K562 (cell line): ENCODE data around the gene TTC33. TPM values are rescaled to one million over a fixed set of nuclear protein-coding genes. Genes with fewer than 3 reads are reported as not detected.

Source experiments
- DACH1 ChIP-seq: fragments of 450-650 bp; IDR thresholded peaks from 2 replicates; pipeline ENCODE4 v1.6.1; 2018; ENCODE audit not compliant: partially characterized antibody
- FOSL1 ChIP-seq: fragments of 200-800 bp; sonication (Bioruptor generic); conservative IDR thresholded peaks from 2 replicates; pipeline ENCODE4 v1.6.1; 2016; ENCODE audit warnings: missing genetic modification characterization, missing compliant biosample characterization
- FOXK2 ChIP-seq, 2 experiments: fragments of 450-650 bp; IDR thresholded peaks in 1 of 2; conservative IDR thresholded peaks in 1 of 2; 2 replicates each; pipeline ENCODE4 v1.6.1; 2016; ENCODE audit warnings: low read depth in 2 of 2, mild to moderate bottlenecking in 1 of 2
- KDM1A ChIP-seq, 2 experiments: fragments of 450-650 bp; IDR thresholded peaks; 2 replicates each; pipeline ENCODE4 v1.6.1; 2016; ENCODE audit warnings: mild to moderate bottlenecking in 2 of 2
- PHF21A ChIP-seq: fragments of 450-650 bp; IDR thresholded peaks from 2 replicates; pipeline ENCODE4 v1.6.1; 2017; ENCODE audit warnings: low read depth, borderline replicate concordance
- PURB ChIP-seq: sonication (generic); formaldehyde crosslinking; IDR thresholded peaks from 2 replicates; pipeline ENCODE4 v1.9.0; 2021; ENCODE audit warnings: low read depth, mild to moderate bottlenecking, missing genetic modification reagents
- RFX5 ChIP-seq: IDR thresholded peaks from 2 replicates; pipeline ENCODE4 v1.6.1; 2011; ENCODE audit warnings: low read depth, mild to moderate bottlenecking, improper control_type of control experiment, low read length
- RFX7 ChIP-seq: fragments of 250-450 bp; sonication (Bioruptor Pico); IDR thresholded peaks from 2 replicates; pipeline ENCODE4 v1.5.1; 2021; ENCODE audit warnings: mild to moderate bottlenecking
- TAL1 ChIP-seq: fragments of 450-650 bp; IDR thresholded peaks from 2 replicates; pipeline ENCODE4 v1.6.1; 2016; ENCODE audit warnings: mild to moderate bottlenecking
- TCF7L2 ChIP-seq: fragments of 150-350 bp; IDR thresholded peaks from 2 replicates; pipeline ENCODE4 v1.6.1; 2016; ENCODE audit warnings: low read depth, mild to moderate bottlenecking, low read length, moderate library complexity
- ZNF146 ChIP-seq: IDR thresholded peaks from one replicate; pipeline ENCODE4 v1.6.1; 2018; ENCODE audit warnings: missing compliant biosample characterization; ENCODE audit not compliant: unreplicated experiment
- ZNF224 ChIP-seq: sonication (generic); formaldehyde crosslinking; IDR thresholded peaks from 2 replicates; pipeline ENCODE4 v1.8.0; 2022; ENCODE audit warnings: mild to moderate bottlenecking, missing genetic modification reagents
- polyA plus RNA-seq, 8 experiments: library from polyadenylated mRNA; depleted of rRNA in 4 of 8; stranded (reverse) in 5 of 8; unstranded in 3 of 8; fragments of >200 nt; fragmentation: Nextera tagmentation in 2 of 8; fragmentation: Illumina TruSeq in 1 of 8; extraction: Ambion mirVana in 2 of 8; extraction: Trizol in 1 of 8; gene quantifications; 2 replicates each; pipeline versions ENCODE4 v1.2.1 to v1.2.3, GENCODE V29; 2011 to 2014; ENCODE audit warnings: inconsistent platforms in 1 of 8, missing spikeins in 1 of 8
- total RNA-seq, 7 experiments: library from RNA; depleted of rRNA in 6 of 7; stranded (reverse); fragments of >200 nt in 6 of 7; fragmentation: Illumina TruSeq in 2 of 7; extraction: Trizol in 2 of 7; gene quantifications; 2 replicates each; pipeline versions ENCODE4 v1.2.1 to v1.2.3, GENCODE V29; 2011 to 2021; ENCODE audit warnings: low replicate concordance in 1 of 7
- TF ChIP-seq, protein P1 (sequence below): sonication (generic); formaldehyde crosslinking; IDR thresholded peaks from 2 replicates; pipeline ENCODE4 v1.8.0; 2022; ENCODE audit warnings: missing genetic modification reagents, mild to moderate bottlenecking, borderline replicate concordance
- TF ChIP-seq, protein P2 (sequence below): sonication (generic); formaldehyde crosslinking; IDR thresholded peaks from 2 replicates; pipeline ENCODE4 v1.8.0; 2022; ENCODE audit warnings: mild to moderate bottlenecking, low read depth, missing genetic modification reagents
- TF ChIP-seq, protein P3 (sequence below), 2 experiments: fragments of 150-350 bp in 1 of 2; IDR thresholded peaks; 2 replicates each; pipeline ENCODE4 v1.6.1; 2012 to 2016; ENCODE audit warnings: low read depth in 2 of 2, low read length in 2 of 2, mild to moderate bottlenecking in 1 of 2, moderate library complexity in 1 of 2
- TF ChIP-seq, protein P4 (sequence below): fragments of 250-450 bp; sonication (Bioruptor Pico); IDR thresholded peaks from 2 replicates; pipeline ENCODE4 v1.6.1; 2021; ENCODE audit warnings: mild to moderate bottlenecking
- TF ChIP-seq, protein P5 (sequence below): sonication (generic); formaldehyde crosslinking; IDR thresholded peaks from 2 replicates; pipeline ENCODE4 v1.5.0; 2020; ENCODE audit warnings: missing genetic modification reagents

Gene TTC33
- total and polyA plus RNA-seq, 9 of the 15 experiments (the other 6 are each of a cell fraction or from before 2014, with no cell fraction given), result 11.5 to 24.9 (median 21.1) TPM

- TF ChIP-seq, protein P1, sequence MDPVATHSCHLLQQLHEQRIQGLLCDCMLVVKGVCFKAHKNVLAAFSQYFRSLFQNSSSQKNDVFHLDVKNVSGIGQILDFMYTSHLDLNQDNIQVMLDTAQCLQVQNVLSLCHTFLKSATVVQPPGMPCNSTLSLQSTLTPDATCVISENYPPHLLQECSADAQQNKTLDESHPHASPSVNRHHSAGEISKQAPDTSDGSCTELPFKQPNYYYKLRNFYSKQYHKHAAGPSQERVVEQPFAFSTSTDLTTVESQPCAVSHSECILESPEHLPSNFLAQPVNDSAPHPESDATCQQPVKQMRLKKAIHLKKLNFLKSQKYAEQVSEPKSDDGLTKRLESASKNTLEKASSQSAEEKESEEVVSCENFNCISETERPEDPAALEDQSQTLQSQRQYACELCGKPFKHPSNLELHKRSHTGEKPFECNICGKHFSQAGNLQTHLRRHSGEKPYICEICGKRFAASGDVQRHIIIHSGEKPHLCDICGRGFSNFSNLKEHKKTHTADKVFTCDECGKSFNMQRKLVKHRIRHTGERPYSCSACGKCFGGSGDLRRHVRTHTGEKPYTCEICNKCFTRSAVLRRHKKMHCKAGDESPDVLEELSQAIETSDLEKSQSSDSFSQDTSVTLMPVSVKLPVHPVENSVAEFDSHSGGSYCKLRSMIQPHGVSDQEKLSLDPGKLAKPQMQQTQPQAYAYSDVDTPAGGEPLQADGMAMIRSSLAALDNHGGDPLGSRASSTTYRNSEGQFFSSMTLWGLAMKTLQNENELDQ (CRISPR knock-in tag), result 0 out of 2 replicates have a peak, but pooled peaks have one; percentile 22
- TF ChIP-seq KDM1A (IDR thresholded peaks at IDR 0.05), result peak in 1 of 2 experiments; percentile 20; a peak in 2 of 4 replicates
- TF ChIP-seq, protein P2, sequence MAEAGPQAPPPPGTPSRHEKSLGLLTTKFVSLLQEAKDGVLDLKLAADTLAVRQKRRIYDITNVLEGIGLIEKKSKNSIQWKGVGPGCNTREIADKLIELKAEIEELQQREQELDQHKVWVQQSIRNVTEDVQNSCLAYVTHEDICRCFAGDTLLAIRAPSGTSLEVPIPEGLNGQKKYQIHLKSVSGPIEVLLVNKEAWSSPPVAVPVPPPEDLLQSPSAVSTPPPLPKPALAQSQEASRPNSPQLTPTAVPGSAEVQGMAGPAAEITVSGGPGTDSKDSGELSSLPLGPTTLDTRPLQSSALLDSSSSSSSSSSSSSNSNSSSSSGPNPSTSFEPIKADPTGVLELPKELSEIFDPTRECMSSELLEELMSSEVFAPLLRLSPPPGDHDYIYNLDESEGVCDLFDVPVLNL (CRISPR knock-in tag), result peak; percentile 98
- TF ChIP-seq PHF21A, result peak; percentile 46; the same call in 1 of the 2 replicates
- TF ChIP-seq FOSL1 (tag), result peak; percentile 80
- TF ChIP-seq, protein P3, sequence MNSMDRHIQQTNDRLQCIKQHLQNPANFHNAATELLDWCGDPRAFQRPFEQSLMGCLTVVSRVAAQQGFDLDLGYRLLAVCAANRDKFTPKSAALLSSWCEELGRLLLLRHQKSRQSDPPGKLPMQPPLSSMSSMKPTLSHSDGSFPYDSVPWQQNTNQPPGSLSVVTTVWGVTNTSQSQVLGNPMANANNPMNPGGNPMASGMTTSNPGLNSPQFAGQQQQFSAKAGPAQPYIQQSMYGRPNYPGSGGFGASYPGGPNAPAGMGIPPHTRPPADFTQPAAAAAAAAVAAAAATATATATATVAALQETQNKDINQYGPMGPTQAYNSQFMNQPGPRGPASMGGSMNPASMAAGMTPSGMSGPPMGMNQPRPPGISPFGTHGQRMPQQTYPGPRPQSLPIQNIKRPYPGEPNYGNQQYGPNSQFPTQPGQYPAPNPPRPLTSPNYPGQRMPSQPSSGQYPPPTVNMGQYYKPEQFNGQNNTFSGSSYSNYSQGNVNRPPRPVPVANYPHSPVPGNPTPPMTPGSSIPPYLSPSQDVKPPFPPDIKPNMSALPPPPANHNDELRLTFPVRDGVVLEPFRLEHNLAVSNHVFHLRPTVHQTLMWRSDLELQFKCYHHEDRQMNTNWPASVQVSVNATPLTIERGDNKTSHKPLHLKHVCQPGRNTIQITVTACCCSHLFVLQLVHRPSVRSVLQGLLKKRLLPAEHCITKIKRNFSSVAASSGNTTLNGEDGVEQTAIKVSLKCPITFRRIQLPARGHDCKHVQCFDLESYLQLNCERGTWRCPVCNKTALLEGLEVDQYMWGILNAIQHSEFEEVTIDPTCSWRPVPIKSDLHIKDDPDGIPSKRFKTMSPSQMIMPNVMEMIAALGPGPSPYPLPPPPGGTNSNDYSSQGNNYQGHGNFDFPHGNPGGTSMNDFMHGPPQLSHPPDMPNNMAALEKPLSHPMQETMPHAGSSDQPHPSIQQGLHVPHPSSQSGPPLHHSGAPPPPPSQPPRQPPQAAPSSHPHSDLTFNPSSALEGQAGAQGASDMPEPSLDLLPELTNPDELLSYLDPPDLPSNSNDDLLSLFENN (IDR thresholded peaks at IDR 0.05; ENCODE audit: low read depth in 2 of 2, low read length in 2 of 2), result 0 out of 4 replicates have a peak, but pooled peaks of 1 of the 2 experiments have one; percentile 6
- TF ChIP-seq, protein P4, sequence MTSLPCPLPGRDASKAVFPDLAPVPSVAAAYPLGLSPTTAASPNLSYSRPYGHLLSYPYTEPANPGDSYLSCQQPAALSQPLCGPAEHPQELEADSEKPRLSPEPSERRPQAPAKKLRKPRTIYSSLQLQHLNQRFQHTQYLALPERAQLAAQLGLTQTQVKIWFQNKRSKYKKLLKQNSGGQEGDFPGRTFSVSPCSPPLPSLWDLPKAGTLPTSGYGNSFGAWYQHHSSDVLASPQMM (CRISPR knock-in tag), result no peak
- 0 out of 2 replicates have a peak, but pooled peaks have one; percentile 10 for TF ChIP-seq TCF7L2
- TF ChIP-seq RFX5, result no peak
- no peak for TF ChIP-seq RFX7
- TF ChIP-seq, protein P5, sequence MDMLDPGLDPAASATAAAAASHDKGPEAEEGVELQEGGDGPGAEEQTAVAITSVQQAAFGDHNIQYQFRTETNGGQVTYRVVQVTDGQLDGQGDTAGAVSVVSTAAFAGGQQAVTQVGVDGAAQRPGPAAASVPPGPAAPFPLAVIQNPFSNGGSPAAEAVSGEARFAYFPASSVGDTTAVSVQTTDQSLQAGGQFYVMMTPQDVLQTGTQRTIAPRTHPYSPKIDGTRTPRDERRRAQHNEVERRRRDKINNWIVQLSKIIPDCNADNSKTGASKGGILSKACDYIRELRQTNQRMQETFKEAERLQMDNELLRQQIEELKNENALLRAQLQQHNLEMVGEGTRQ (CRISPR knock-in tag), result peak; percentile 73
- TF ChIP-seq ZNF146 (CRISPR knock-in tag), result no peak
- TF ChIP-seq ZNF224, result peak; percentile 54; the same call in 1 of the 2 replicates
- peak; percentile 14; the same call in 1 of the 2 replicates for TF ChIP-seq TAL1
- TF ChIP-seq DACH1, result peak; percentile 20
- peak; percentile 35 to 65; a peak in 3 of 4 replicates for TF ChIP-seq FOXK2 (conservative IDR thresholded peaks at IDR 0.05 in 1 of 2, IDR thresholded peaks at IDR 0.05 in 1 of 2; ENCODE audit: low read depth in 2 of 2)
- TF ChIP-seq PURB (CRISPR knock-in tag), result no peak
These were observed at the start of gene TTC33 (continued) for GRCh38 chr5:40755407-40756365.
